GM19452 (cell line): ENCODE measurements around the gene DLG2.
A peak's percentile ranks its signal among the peaks of the same experiment; 100 is the strongest.
"Not testable (repeated sequence)": the region's sequence is repeated elsewhere in the genome, so short reads cannot be mapped to it uniquely, and the experiment has no call there.

ENCODE experiments used
- ATAC-seq: cut with Tn5 transposase; IDR thresholded peaks from one replicate; pipeline ENCODE4 v1.9.1; 2021; ENCODE audit not compliant: unreplicated experiment

DLG2 gene

GRCh38 chr11:83630211-83630610 is 1996.9 kb downstream of the DLG2 start:
- no peak for ATAC-seq

- no peak for ATAC-seq
Measured at GRCh38 chr11:83629775-83630174, 1997.4 kb downstream of the DLG2 start.

- ATAC-seq = no peak
Measured at GRCh38 chr11:83628622-83629355, 1998.4 kb downstream of the DLG2 start.

- no peak for ATAC-seq
Measured at GRCh38 chr11:83625336-83625735, 2001.8 kb downstream of the DLG2 start.

- no peak for ATAC-seq
Measured at GRCh38 chr11:83617671-83618070, 2009.5 kb downstream of the DLG2 start.

GRCh38 chr11:83613767-83614121 is 2013.4 kb downstream of the DLG2 start:
- ATAC-seq = peak; percentile 35

GRCh38 chr11:83612891-83613766 is 2014.0 kb downstream of the DLG2 start:
- peak; percentile 89 for ATAC-seq

GRCh38 chr11:83611600-83611999 is 2015.5 kb downstream of the DLG2 start:
- ATAC-seq = no peak

GRCh38 chr11:83611031-83611430 is 2016.1 kb downstream of the DLG2 start:
- no peak for ATAC-seq

GRCh38 chr11:83609191-83609590 is 2018.0 kb downstream of the DLG2 start:
- ATAC-seq = no peak

- no peak for ATAC-seq
Measured at GRCh38 chr11:83608571-83608970, 2018.6 kb downstream of the DLG2 start.

- ATAC-seq = no peak
Measured at GRCh38 chr11:83601914-83602527, 2025.1 kb downstream of the DLG2 start.

GRCh38 chr11:83601201-83601913 is 2025.8 kb downstream of the DLG2 start:
- ATAC-seq = no peak

- no peak for ATAC-seq
Measured at GRCh38 chr11:83600661-83601060, 2026.5 kb downstream of the DLG2 start.

- no peak for ATAC-seq
Measured at GRCh38 chr11:83599066-83599465, 2028.1 kb downstream of the DLG2 start.

GRCh38 chr11:83587797-83588196 is 2039.3 kb downstream of the DLG2 start:
- ATAC-seq = not testable (repeated sequence)

GRCh38 chr11:83583757-83584366 is 2043.3 kb downstream of the DLG2 start:
- peak; percentile 91 for ATAC-seq

GRCh38 chr11:83574519-83574918 is 2052.6 kb downstream of the DLG2 start:
- ATAC-seq = no peak

- no peak for ATAC-seq
Measured at GRCh38 chr11:83572581-83573496, 2054.3 kb downstream of the DLG2 start.

GRCh38 chr11:83571302-83571701 is 2055.8 kb downstream of the DLG2 start:
- no peak for ATAC-seq
